Breast epithelium (tissue), 3 donors: ENCODE measurements around the gene CBFA2T3.

Experiments used
- POLR2A ChIP-seq: fragments of 450-650 bp; IDR thresholded peaks from one replicate; pipeline ENCODE4 v1.6.1; 2016; ENCODE audit warnings: antibody characterized with exemption, mild to moderate bottlenecking, moderate library complexity
- POLR2AphosphoS5 ChIP-seq, 3 donors: sonication (generic); formaldehyde crosslinking; IDR thresholded peaks; one replicate each; pipeline ENCODE4 v1.6.1; 2017; ENCODE audit warnings: antibody characterized with exemption in 3 of 3
- TF ChIP-seq, protein P1 (sequence below), 3 donors: fragments of 450-650 bp; IDR thresholded peaks; one replicate each; pipeline ENCODE4 v1.5.1; 2016 to 2017; ENCODE audit warnings: antibody characterized with exemption in 3 of 3, mild to moderate bottlenecking in 3 of 3, moderate library complexity in 3 of 3

DNA sequence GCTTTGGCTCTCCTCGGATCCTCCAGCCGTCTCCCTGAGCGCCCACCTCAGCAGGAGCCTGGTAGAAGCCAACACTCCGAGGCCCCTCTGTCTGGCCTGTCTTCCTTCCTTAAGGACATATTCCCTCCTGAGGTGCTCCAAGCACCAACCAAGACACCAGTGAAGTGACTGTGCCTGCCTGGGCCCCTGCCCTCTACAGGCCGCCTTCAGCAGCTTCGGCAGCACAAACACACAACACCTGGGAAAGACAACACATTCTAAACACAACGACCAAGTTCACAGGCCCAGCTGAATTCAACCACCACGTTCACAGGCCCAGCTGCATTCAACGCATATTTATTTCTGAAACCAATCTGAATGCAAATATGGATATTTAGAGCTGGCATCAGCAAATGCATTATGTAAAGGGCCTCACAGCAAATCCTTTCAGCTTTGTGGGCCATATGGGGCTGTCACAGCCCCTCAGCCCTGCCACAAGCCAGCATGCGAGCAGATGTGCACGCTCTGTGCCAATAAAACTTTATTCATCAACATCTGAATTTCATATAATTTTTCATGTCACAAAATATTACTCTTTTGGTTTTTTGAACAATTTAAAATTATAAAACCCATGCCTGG lies 132.5 kb downstream of the CBFA2T3 start:
- TF ChIP-seq, protein P1, sequence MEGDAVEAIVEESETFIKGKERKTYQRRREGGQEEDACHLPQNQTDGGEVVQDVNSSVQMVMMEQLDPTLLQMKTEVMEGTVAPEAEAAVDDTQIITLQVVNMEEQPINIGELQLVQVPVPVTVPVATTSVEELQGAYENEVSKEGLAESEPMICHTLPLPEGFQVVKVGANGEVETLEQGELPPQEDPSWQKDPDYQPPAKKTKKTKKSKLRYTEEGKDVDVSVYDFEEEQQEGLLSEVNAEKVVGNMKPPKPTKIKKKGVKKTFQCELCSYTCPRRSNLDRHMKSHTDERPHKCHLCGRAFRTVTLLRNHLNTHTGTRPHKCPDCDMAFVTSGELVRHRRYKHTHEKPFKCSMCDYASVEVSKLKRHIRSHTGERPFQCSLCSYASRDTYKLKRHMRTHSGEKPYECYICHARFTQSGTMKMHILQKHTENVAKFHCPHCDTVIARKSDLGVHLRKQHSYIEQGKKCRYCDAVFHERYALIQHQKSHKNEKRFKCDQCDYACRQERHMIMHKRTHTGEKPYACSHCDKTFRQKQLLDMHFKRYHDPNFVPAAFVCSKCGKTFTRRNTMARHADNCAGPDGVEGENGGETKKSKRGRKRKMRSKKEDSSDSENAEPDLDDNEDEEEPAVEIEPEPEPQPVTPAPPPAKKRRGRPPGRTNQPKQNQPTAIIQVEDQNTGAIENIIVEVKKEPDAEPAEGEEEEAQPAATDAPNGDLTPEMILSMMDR (IDR thresholded peaks at IDR 0.05): no peak
- TF ChIP-seq POLR2AphosphoS5 (IDR thresholded peaks at IDR 0.05): no peak
- TF ChIP-seq POLR2A: no peak
